HG03378 (cell line): Measurements from ENCODE around the gene PHETA1.
"Not testable (repeated sequence)": the region's sequence is repeated elsewhere in the genome, so short reads cannot be mapped to it uniquely, and the experiment has no call there.

Experiments
- ATAC-seq: cut with Tn5 transposase; IDR thresholded peaks from one replicate; pipeline ENCODE4 v1.9.1; 2021; ENCODE audit warnings: mild to moderate bottlenecking, moderate library complexity; ENCODE audit not compliant: unreplicated experiment

Gene PHETA1

DNA sequence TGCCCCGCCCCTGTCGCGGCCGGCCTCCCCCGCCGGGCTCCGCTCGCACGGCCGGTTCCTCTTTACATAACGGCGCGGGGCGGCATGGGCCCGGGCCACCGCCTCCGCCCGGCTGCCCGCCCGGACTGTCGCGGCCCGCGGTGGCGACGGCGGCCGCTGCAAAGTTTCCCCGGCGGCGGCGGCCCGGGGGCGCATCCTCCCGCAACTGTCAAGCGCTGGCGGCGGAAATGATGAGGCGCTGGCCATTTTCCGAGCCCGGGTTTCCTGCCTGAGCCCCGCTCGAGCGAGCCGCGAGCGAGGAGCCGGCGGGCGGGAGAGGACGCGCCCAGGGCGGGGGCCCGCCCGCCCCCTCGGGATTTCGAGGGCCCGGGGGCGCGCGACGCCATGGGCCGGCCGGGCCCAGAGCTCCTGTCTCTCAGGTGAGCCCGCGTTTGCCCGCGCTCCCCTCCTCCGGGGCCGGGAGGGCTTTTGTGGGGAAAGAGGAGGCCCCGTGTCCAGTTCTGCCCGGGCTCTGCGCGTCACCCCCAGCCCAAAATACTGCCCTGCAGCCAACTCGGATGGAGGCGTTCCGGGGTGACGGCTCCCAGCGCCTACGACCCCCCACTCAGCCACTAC, 37.1 kb upstream of the PHETA1 start, which contains the start of gene SH2B3:
Gene SH2B3 (plus strand): TSS at position 65 of the 615 bp plus-strand sequence. CDS start 12,223 bp downstream, outside the sequence.
- ATAC-seq = no peak

DNA sequence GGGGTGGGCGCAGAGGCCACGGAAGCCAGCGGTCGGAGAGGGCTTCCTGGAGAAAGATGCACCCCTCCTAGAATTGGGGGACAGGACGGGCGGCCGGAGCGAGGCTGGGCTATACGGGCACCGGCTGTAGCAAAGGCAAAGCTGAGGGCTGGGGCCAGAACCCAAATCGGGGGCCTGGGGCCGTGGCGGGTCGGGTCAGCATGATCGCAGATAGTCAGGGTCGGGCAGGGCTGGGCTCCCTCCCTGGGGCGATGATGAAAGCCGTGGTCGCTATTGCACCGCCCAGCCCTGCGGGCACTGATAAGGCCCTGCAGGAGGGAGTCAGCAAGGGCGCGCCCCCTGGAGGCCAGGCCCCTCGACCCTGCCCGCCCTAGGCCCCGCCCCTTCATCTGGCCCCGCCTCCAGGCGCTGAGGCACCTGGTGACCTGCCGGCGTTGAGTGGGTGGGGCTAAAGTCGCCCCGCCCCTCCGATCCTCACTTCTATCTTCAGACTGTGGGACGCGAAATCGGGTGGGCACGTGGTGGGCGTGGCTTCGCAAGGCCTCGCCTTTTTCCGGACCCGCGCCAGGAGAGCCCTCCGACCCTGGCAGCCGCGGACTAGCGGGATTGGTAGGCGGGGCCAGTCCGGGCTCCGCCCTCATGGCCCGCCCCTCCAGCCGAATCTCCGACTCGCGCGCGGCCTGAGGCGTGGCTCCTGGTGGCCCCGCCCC, 36.4 kb upstream of the PHETA1 start:
- ATAC-seq = peak; percentile 54

DNA sequence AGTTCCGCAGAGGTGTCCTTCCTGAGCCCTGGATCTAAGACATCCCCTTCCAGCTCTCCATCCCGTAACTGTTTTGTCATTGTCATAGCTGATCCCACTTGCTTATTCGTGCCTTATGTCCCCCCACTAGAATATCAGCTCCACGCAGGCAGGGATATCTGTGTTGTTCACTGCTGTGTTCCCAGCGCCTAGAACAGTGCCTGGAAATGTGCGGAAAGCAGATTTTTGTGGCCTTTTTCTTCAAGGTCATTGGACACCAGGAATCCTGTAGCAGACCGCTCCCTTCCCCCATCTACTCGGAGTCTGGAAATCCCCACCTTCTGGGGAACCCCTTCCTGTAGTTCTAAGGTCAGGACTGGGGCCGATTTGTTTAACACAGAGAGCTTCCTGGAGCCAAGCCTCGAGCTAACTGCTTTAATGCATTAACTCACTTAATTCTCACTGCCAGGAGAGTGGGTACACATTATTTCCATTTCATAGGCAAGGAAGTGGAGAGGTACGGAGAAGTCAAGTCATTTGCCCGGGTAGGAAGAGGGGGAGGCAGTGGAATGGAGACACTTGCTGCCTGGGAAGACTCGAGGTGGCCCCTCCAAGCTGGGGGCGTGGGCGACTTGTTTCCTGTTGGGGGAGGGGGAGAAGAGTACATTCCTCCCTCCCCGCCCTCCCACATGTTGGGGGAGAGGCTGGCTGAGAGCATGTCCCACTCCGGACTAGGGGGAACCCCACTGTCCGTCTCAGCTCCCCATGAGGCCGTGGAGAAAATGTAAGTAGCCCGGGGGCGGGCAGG, 35.7 kb upstream of the PHETA1 start:
- no peak for ATAC-seq

DNA sequence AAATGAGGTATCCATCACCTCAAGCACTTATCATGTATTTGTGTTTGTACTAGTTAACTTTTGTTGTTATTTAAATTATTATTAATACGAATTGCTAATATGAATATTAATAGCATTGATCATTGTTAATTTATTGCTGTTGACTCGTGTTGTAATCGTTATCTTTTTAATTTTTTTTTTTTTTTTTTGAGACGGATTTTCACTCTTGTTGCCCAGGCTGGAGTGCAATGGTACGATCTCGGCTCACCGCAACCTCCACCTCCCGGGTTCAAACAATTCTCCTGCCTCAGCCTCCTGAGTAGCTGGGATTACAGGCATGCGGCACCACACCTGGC, 33.6 kb upstream of the PHETA1 start:
- ATAC-seq = not testable (repeated sequence)

DNA sequence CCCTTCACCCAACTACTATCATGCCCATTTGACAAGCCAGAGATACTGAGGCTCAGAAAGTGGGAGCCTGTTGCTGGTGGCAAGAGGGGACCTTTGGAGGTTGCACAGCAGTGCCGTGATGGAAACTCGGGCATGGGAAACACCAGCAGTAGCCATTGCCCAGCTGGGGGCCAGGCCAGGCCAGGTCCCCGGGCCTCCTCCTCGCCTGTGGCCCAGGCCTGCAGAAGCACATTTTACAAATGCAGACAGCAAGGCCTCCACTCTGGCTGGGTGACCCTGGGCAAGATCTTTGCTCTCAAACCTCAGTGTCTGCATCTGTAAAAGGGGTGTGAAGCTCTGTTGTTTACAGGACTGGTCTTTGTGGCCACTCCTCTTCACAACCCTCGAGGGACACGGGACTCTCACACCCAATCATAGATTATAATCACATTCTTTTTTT, 32.3 kb upstream of the PHETA1 start:
- ATAC-seq = no peak

DNA sequence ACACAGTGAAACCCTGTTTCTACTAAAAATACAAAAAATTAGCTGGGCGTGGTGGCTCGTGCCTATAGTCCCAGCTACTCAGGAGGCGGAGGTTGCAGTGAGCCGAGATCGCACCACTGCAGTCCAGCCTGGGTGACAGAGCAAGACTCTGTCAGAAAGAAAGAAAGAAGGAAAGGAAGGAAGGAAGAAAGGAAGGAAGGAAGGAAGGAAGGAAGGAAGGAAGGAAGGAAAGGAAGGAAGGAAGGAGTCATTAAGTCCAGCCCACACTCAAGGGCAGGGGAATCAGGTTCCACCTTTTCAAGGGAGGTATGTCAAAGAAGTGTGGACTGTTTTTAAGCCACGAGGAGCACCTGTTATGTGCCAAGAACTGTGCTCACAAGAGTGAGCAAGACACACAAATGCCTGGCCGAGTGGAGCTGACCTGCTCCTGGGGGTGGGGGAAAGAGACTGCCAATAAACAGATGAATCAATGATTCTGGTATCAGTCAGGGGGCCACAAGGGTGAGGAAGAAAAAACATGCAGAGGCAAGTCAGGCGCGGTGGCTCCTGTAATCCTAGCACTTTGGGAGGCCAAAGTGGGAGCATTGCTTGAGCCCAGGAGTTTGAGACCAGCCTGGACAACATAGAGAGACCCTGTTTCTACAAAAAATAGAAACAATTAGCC, 31.0 kb upstream of the PHETA1 start:
- ATAC-seq = not testable (repeated sequence)

DNA sequence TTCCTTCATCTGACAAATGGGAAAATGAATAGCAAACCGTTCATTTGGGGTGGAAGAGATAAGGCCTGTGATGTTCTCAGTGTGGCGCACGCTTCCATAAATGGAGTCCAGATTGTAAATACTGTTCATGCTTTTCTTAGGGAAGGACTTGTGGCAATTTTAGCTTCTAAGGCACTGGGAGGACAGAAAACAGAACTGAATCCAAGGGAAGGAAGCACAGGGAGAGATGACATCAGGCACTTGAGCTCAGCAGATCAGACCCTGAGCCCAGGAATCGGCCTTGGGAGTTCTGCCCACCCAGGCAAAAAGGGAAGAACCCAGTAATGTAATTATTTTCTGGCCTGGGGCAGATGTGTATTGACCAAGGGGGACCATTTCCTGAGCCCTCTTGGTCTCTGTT, 29.6 kb upstream of the PHETA1 start:
- ATAC-seq = no peak

DNA sequence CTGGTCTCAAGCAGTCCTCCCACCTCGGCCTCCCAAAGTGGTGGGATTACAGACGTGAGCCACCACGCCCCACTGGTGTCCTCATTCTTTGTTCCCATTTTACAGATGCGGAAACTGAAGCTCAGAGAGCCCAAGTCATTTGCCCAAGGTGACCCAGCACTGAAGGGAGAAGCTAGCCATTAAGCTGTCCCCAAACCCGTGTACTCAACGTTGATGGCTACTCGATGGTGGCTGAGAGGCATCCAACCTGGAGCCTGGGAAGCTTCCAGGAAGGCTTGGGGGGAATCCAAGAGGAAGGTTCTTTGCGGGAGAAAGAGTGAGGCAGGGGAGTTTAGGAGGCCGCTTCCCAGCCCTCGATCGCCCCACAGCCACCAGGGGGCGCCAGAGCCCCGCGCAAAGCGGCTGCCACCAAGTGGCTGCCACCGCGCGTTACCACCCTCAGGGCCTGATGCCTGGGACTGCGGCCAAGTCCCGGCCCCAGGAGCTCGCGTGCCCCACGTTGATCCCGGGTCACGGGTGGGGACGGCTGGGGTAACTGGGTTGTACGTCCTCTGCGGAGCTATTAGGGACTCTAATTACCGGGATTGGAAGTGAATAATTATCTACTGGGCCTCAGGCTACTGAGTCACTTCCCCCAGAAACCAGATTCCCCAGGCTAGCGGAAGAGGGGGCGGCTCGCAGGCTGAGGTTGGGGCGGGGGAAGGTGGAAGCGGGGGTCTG, 28.0 kb upstream of the PHETA1 start:
- peak; percentile 42 for ATAC-seq

DNA sequence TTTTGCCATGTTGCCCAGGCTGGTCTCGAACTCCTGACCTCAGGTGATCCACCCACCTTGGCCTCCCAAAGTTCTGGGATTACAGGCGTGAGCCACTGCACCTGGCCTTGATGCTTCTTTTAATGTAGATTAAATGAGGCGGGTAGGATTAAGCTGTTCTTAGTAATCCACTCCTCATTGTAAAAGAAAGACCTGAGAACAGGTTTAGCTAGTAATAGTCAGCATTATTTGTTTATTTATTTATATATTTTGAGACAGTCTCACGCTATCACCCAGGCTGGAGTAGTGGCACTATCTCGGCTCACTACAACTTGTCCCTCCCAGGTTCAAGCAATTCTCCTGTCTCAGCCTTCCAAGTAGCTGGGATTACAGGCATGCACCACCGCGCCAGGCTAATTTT, 27.4 kb upstream of the PHETA1 start:
- not testable (repeated sequence) for ATAC-seq

DNA sequence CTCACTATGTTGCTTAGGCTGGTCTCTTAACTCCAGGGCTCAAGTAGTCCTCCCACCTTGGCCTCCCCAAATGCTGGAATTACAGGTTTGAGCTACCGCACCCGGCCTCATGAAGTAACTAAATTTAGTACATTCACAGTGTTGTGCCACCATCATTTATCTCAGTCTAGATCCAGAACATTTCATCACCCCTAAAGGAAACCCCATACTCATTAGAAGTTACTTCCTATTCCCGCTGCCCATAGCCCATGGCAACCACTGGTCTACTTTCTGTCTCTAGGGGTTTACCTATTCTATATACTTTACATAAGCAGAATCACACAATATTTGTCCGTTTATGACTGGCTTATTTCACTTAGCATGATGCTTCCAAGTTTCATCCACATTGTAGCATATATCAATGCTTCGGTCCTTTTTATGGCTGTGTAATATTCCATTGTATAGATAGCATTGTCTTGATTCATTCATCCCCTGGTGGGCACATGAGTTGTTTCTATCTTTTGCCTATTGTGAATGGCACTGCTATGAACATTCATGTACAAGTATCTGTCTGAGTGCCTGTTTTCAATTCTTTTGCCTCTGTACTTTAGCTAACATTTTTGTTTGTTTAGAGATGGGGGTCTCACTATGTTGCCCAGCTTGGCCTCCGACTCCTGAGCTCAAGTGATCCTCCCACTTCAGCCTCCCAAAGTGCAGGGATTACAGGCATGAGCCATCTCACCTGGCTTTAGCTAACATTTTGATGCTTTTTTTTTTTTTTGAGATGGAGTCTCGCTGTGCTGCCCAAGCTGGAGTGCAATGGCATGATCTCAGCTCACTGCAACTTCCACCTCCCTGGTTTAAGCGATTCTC, 26.7 kb upstream of the PHETA1 start:
- no peak for ATAC-seq

DNA sequence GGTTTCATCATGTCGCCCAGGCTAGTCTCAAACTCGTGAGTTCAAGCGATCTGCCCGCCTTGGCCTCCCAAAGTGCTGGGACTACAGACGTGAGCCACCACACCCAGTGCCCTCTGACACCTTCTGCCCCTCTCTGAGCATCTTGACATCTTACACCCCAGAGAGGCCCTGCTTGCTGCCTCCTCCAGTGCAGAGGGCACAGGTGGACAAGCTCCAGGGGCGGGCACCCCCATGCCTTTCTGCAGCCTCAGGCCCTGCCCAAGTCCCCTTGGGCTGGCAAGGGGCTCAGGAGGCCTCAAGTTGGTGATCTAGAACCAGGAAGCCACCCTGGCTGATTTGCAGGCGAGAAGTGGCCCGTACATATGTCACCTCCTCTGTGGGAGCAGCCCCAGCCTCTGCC, 25.6 kb upstream of the PHETA1 start:
- no peak for ATAC-seq

DNA sequence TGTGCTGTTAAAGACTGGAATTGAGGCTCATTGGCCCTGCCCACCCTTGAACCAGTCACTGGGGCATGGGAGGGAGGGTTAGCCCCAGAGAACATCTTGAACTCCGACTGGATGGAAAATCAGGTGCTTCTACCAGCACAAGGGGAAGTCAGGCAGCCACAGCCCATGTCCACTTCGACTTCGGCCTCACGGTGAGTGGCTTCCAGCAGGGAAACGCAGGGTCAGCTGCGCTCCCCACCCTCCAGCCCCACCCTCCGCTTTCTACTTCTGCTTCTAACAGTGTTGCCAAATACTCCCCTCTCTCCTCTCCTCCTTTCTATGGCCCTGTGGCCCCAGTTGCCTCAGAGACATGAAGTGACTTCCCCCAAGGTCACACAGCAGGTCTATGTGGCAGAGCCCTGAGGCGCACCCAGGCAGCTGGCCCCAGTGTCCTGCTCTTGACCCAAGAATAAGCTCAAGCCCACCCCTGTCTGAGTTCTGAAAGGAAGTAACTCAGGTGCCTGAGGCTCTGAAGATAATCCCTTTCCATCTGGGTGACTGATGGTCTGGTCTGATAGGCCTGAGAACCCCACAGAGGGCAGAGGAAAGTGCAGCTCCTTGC, 24.9 kb upstream of the PHETA1 start:
- ATAC-seq = no peak

DNA sequence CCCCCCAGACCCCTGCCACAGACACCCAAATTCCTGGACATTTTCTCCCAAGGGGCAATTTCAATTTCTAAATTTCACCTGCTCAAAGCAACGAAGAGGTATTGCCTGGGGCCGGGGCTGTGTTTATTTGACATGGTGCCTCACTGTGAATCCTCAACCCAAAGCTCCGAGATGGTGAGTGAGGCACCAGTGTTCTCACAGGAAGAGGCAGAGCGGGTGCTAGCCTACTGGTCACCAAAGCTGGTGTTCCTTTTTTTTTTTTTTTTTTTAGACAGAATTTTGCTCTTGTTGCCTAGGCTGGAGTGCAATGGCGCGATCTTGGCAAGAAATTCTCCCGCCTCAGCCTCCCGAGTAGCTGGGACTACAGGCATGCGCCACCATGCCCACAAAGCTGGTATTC, 22.0 kb upstream of the PHETA1 start:
- ATAC-seq = no peak

DNA sequence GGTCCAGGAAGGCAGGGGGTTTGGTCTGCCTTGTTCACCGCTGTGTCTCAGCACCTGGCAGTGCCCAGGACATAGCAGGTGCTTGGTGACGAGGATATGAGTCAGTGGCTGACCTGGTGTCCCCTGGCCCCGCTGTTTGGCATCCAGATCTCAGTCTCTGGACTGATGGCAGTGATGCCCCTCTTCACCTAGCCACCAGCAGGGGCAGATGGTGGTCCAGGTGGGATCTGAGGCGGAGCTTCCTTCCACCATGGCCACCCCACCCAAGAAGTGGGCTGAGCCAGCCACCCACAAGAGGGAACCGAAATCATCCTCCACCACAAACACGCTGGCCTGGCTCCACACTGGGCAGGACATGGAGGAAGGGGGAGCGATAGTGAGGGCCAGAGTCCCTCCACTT, 20.7 kb upstream of the PHETA1 start:
- ATAC-seq = no peak

DNA sequence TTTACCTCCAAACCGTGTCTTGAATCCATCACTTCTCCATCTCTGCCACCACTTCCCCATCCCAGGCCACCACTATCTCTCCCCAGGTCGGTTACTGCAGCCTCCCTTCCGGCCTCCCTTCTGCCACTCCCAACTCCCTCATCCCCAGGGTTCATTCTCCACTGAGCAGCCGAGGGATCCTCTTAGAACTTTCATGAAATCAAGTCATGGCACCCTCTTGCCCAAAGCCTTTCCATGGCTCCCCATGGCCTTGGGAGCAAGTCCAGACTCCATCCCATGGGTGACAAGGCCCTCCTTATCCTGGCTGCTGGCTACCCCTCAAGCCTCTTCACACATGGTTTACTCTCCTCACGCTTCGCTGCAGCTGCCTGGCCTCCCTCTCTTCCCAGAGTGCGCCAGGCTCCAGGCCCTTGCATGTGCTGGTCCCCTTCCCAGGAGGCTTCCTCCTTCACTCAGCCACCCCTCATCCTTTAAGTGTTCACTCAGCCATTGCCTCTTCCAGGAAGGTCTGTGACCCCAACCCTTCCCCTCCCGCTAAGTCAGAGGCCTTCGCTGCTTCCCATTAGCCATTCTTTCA, 18.9 kb upstream of the PHETA1 start:
- no peak for ATAC-seq

DNA sequence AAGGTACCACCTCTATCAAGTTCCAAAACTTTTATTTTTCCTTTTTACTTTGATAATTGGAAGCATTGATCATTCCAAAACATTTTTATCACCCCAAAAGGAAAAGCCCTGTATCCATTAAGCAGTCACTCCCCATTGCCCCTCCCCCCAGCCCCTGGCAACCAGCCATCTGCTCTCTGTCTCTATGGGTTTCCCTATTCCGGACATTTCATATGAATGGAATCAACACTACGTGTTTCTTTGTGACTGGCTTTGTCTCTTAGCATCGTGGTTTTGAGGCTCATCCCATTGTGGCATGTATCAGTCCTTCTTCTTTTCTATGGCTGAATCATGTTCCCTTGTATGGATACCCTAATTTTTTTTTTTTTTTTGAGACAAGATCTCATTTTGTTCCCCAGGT, 18.0 kb upstream of the PHETA1 start:
- ATAC-seq = no peak

DNA sequence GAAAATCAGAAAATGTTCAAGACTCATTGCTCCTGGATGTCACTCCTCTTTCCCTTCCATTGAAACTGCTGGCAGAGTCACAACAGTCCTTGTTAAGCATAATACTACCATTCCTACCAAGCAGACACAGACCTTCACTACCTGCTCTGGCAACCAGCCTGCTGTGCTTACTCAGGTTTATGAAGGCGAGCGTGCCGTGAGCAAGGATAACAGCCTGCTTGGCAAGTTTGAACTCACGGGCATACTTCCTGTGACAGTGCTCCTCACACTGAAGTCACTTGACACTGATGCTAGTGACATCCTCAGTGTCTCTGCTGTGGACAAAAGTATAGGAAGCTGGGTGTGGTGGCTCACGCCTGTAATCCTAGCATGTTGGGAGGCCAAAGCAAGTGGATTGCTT, 15.7 kb upstream of the PHETA1 start:
- no peak for ATAC-seq

DNA sequence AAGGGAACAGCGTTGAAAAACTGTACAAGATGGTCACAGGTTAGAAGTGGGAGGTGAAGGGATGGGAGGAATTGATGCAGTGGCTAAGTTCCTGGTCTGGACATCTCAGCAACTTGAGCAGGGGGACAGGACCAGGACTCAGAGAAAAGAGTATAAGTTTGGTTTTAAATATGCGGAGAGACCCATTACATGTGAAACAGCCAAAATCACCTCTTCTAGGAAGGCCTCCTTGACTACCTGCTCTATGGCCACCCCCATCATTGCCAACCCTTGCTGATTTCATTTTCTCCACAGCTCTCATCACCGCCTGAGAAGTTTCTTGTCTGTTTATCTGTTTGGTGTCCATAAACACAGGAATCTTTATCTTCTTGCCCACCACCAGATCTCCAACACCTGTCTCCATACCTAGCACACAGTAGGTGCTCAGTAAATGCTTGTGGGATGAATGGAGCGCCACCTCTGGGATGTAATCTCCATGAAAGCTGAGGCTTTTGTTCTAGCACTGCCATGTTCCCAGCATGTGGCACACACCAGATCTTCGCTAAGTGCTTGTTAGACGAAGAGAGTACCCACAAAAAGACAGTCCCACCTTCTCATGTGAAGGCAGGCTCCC, 11.2 kb upstream of the PHETA1 start:
- no peak for ATAC-seq

DNA sequence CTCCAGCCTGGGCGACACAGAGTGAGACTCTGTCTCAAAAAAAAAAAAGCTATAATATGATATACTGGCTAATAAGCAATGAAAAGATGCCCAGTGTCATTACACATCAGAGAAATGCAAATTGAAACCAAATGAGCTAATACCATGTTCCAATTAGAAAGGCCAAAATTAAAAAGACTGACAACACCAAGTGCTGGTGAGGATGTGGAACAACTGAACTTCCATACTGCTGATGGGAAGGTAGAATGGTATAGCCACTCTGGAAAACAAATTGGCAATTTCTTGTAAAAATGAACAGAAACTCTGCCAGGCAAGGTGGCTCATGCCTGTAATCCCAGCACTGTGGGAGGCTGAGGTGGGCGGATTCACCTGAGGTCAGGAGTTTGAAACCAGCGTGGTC, 8.5 kb upstream of the PHETA1 start:
- no peak for ATAC-seq
